PC-9 (cell line): ENCODE data around the gene FNDC3B. TPM values are rescaled to one million over a fixed set of nuclear protein-coding genes. Genes with fewer than 3 reads are reported as not detected.

Experiments used
- BruUV-seq: library from RNA; stranded (reverse); fragments of 400-500 nt; replicated peaks from 2 replicates; lab custom pipeline; 2021; lab: Mats Ljungman, UMichigan
- CTCF ChIA-PET: fragments of 300-600 bp; sonication (Branson Sonifier 250); formaldehyde crosslinking; loops from one replicate; lab custom pipeline; 2022; ENCODE audit warnings: antibody characterized with exemption; lab: Charles Lee
- POLR2A ChIA-PET: fragments of 300-600 bp; sonication (Branson Sonifier 250); formaldehyde crosslinking; loops from one replicate; lab custom pipeline; 2022; ENCODE audit warnings: antibody characterized with exemption; ENCODE audit not compliant: unreplicated experiment; lab: Charles Lee
- DNase-seq, 2 experiments: peaks; one replicate each; pipeline versions ENCODE4 v3.0.0 to v3.0.0-alpha.2; 2015 to 2022; ENCODE audit warnings: mixed read lengths in 1 of 2
- H2AFZ ChIP-seq: fragments of 200-600 bp; sonication (generic); 2 replicates; pipeline ENCODE4 v1.8.1; 2017; ENCODE audit warnings: antibody characterized with exemption
- H3F3A ChIP-seq: fragments of 200-600 bp; sonication (generic); 2 replicates; pipeline ENCODE4 v1.8.1; 2017; ENCODE audit warnings: antibody characterized with exemption, mild to moderate bottlenecking, low read depth; ENCODE audit not compliant: insufficient read depth
- H3K27ac ChIP-seq: fragments of 200-600 bp; sonication (generic); 2 replicates; pipeline ENCODE4 v1.6.1; 2016; ENCODE audit warnings: mixed run types
- H3K27me3 ChIP-seq: fragments of 200-600 bp; sonication (generic); 2 replicates; pipeline ENCODE4 v1.6.1; 2016; ENCODE audit warnings: low read depth, mixed run types; ENCODE audit not compliant: insufficient read depth
- H3K36me3 ChIP-seq: fragments of 200-600 bp; sonication (generic); 2 replicates; pipeline ENCODE4 v1.6.1; 2016; ENCODE audit warnings: low read depth, mixed run types
- H3K4me1 ChIP-seq: fragments of 200-600 bp; sonication (generic); replicated peaks from 2 replicates; pipeline ENCODE4 v1.6.1; 2016; ENCODE audit warnings: mixed run types; ENCODE audit not compliant: insufficient read depth
- H3K4me2 ChIP-seq: fragments of 200-600 bp; sonication (generic); 2 replicates; pipeline ENCODE4 v1.6.1; 2017; ENCODE audit warnings: mixed run types
- H3K4me3 ChIP-seq: fragments of 200-600 bp; sonication (generic); 2 replicates; pipeline ENCODE4 v1.6.1; 2016; ENCODE audit warnings: mixed run types
- H3K79me2 ChIP-seq: fragments of 200-600 bp; sonication (generic); 2 replicates; pipeline ENCODE4 v1.6.1; 2017; ENCODE audit warnings: low read depth, mixed run types
- H3K9me2 ChIP-seq: fragments of 200-600 bp; sonication (generic); 2 replicates; pipeline ENCODE4 v1.8.1; 2017; ENCODE audit warnings: mild to moderate bottlenecking; ENCODE audit not compliant: insufficient read depth
- H3K9me3 ChIP-seq: fragments of 200-600 bp; sonication (generic); 2 replicates; pipeline ENCODE4 v1.8.1; 2016; ENCODE audit warnings: low read depth; ENCODE audit not compliant: insufficient read depth
- H4K20me1 ChIP-seq: fragments of 200-600 bp; sonication (generic); 2 replicates; pipeline ENCODE4 v1.8.1; 2017; ENCODE audit not compliant: insufficient read depth
- CTCF ChIP-seq: fragments of 200-600 bp; sonication (generic); conservative IDR thresholded peaks from 2 replicates; pipeline ENCODE4 v1.6.1; 2017; ENCODE audit warnings: mixed run types, antibody characterized with exemption, mild to moderate bottlenecking, moderate library complexity
- EZH2 ChIP-seq: fragments of 200-600 bp; sonication (generic); IDR thresholded peaks from 2 replicates; pipeline ENCODE4 v1.8.0; 2017; ENCODE audit warnings: antibody characterized with exemption, low read depth
- intact Hi-C: fragments of 100-400 bp; cut with micrococcal nuclease; formaldehyde crosslinking; loops from one replicate; pipeline ENCODE4 v1.10.0; 2022; ENCODE audit not compliant: unreplicated experiment
- total RNA-seq: library from RNA; stranded (reverse); gene quantifications from 2 replicates; pipeline ENCODE4 v1.2.3, GENCODE V29; 2021

FNDC3B gene
- total RNA-seq, 1 experiment from 2014 or later = 106 TPM

- H3K9me3 ChIP-seq = no peaks in the 10 kb centered on the region; the same call in 1 of the 2 replicates
- peaks cover 65% of the 10 kb centered on the region for H3F3A ChIP-seq
- no TSS peak for BruUV-seq
- no peaks in the 10 kb centered on the region for H3K4me1 ChIP-seq
- H2AFZ ChIP-seq = no peak overlapping the region
- H3K4me3 ChIP-seq = no peak overlapping the region
- DNase-seq = no peak
- no peak overlapping the region; the same call in 1 of the 2 replicates for H3K27ac ChIP-seq
- ChIA-PET CTCF (no interaction called here), POLR2A (interaction anchor here (0.6 kb wide), 1 partner anchor 42 kb away, joined by 3 read pairs; no protein-coding TSS in a partner anchor)
- peaks cover 39% of the 10 kb centered on the region for H4K20me1 ChIP-seq
- H3K79me2 ChIP-seq = peaks cover 97% of the 10 kb centered on the region
- no peaks in the 10 kb centered on the region for H3K9me2 ChIP-seq
- H3K27me3 ChIP-seq = no peaks in the 10 kb centered on the region
- peaks cover 86% of the 10 kb centered on the region for H3K36me3 ChIP-seq
- H3K4me2 ChIP-seq = no peak overlapping the region
- intact Hi-C loops = no loop called here
- no peak for TF ChIP-seq CTCF
Measured at GRCh38 chr3:172235698-172236097, 196.3 kb downstream of the FNDC3B start.

GRCh38 chr3:172236771-172237742, 197.7 kb downstream of the FNDC3B start:
- peaks cover 88% of the 10 kb centered on the region for H3K36me3 ChIP-seq
- H3F3A ChIP-seq = peaks cover 67% of the 10 kb centered on the region
- H3K9me2 ChIP-seq = no peaks in the 10 kb centered on the region
- intact Hi-C loops = no loop called here
- no peak overlapping the region for H3K4me2 ChIP-seq
- no peak for DNase-seq
- peaks cover 8% of the 10 kb centered on the region for H3K9me3 ChIP-seq
- peaks cover 30% of the 10 kb centered on the region for H4K20me1 ChIP-seq
- H2AFZ ChIP-seq = no peak overlapping the region
- H3K4me1 ChIP-seq = no peaks in the 10 kb centered on the region
- no TSS peak for BruUV-seq
- ChIA-PET POLR2A (interaction anchor here (0.5 kb wide), 1 partner anchor 37 kb away, joined by 4 read pairs; no protein-coding TSS in a partner anchor), CTCF (interaction anchor here (0.6 kb wide), 1 partner anchor 224 kb away, joined by 3 read pairs; no protein-coding TSS in a partner anchor)
- peak overlapping the region; percentile 28; the same call in 1 of the 2 replicates for H3K27ac ChIP-seq
- TF ChIP-seq CTCF = no peak
- TF ChIP-seq EZH2 = no peak
- H3K4me3 ChIP-seq = no peak overlapping the region
- no peaks in the 10 kb centered on the region for H3K27me3 ChIP-seq
- peaks cover 97% of the 10 kb centered on the region for H3K79me2 ChIP-seq

- Histone ChIP-seq H2AFZ (no peak overlapping the region), H3K9me3 (peaks cover 15% of the 10 kb centered on the region), H3F3A (peaks cover 70% of the 10 kb centered on the region), H3K4me2 (no peak overlapping the region), H3K27me3 (no peaks in the 10 kb centered on the region), H3K9me2 (no peaks in the 10 kb centered on the region), H3K27ac (0 out of 2 replicates have a peak overlapping the region, but pooled peaks have one; percentile 28), H3K79me2 (peaks cover 97% of the 10 kb centered on the region), H3K4me3 (no peak overlapping the region), H3K36me3 (peaks cover 85% of the 10 kb centered on the region), H3K4me1 (peaks cover 2% of the 10 kb centered on the region), H4K20me1 (peaks cover 25% of the 10 kb centered on the region)
- DNase-seq = no peak
- BruUV-seq = no TSS peak
- no peak for TF ChIP-seq CTCF
- intact Hi-C loops = no loop called here
- ChIA-PET POLR2A (interaction anchor here (0.5 to 0.6 kb wide), 2 partner anchors 445 to 619 kb away, joined by 3 to 9 read pairs; no protein-coding TSS in a partner anchor), CTCF (no interaction called here)
Measured at GRCh38 chr3:172238188-172238587, 198.8 kb downstream of the FNDC3B start.
